ENCODE data around the gene SYTL5. TPM values are rescaled to one million over a fixed set of nuclear protein-coding genes. Genes with fewer than 3 reads are reported as not detected.

Gene SYTL5
- polyA plus RNA-seq, 6 donors from 2014 or later = not detected

DNA sequence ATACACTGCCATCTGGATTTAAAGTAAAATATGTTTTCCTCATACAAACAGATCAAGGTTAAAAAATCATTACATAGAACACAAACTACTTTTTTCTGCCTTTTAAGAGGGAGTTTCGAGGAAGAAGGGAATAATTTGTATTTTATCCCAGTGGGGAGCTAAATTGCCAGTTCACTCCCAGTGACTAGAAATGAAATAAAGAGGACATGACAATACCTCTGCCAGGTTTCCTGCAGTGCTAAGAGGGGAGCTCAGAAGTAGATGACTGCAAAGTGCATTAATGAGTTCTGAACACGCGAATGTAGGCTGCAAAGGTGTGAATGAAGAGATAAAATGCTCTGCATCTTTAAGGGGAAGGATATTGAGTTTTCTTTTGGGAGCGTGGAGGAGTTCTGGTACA is 144.6 kb downstream of the SYTL5 start:
- Mint-ChIP-seq H3K27ac (peak overlapping the region in 1 of 6 donors; percentile 18), H3K27me3 (peaks cover 0 to 25% (median 0%) of the 10 kb centered on the region in 3 donors), H3K4me1 (no peaks in the 10 kb centered on the region)

DNA sequence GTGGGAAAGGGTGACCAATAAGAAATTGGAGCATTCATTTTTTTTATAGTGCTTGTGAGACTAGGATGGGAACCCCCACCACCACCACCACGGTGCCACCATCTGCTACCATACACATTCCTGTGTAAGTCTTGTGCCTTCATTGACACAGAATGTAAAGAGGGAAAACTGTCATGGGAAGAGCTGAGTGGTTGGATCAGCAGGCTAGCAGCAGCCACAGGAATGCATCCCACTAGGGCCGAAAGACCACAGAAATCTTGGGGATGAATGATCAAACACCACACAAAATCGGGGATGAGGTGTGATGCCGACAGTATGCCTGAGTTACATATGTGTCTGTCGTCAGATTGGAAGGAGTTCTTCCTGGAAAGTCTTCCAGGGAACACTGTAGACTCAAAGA is 145.1 kb downstream of the SYTL5 start:
- peaks cover 0 to 24% (median 0%) of the 10 kb centered on the region in 3 donors for H3K27me3 Mint-ChIP-seq
- no peaks in the 10 kb centered on the region for H3K36me3 Mint-ChIP-seq
- H3K9me3 Mint-ChIP-seq = peaks cover 0 to 2% (median 0%) of the 10 kb centered on the region in 7 donors
- H3K4me1 Mint-ChIP-seq = no peaks in the 10 kb centered on the region
- no peak overlapping the region for H3K27ac Mint-ChIP-seq
- DNase-seq (no peak), ATAC-seq (ENCODE audit: low read depth in 2 of 2) (no peak)
- H3K4me3 Mint-ChIP-seq = no peak overlapping the region

More for the DNA sequence above, 144.6 kb downstream of the SYTL5 start:
- DNase-seq (no peak), ATAC-seq (ENCODE audit: low read depth in 2 of 2) (no peak)
- H3K4me3 Mint-ChIP-seq = no peak overlapping the region
- no peaks in the 10 kb centered on the region for H3K36me3 Mint-ChIP-seq
- peaks cover 0 to 2% (median 0%) of the 10 kb centered on the region in 7 donors for H3K9me3 Mint-ChIP-seq

DNA sequence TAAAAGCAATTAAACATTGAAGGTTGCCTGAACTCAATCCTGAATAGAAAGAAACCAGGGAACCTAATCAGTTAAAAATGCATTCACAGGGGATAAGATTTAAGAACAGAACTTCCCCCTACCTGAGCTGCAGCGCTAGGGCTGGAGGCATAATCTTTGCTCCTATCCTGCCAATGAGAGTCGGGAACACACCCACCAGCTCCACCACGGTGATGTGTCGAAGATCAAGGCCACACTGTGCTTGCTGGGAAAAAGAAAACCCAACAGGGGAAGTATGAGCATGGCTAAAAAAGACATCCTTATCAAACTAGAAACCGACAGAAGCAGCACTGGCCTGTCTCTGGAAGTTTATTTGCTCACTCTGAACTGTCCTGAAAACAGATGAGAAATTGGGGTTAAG is 148.0 kb downstream of the SYTL5 start:
- DNase-seq (no peak), ATAC-seq (ENCODE audit: low read depth in 2 of 2) (no peak)
- Mint-ChIP-seq H3K36me3 (no peaks in the 10 kb centered on the region), H3K9me3 (peaks cover 0 to 2% (median 0%) of the 10 kb centered on the region in 7 donors), H3K27ac (no peak overlapping the region), H3K4me1 (no peaks in the 10 kb centered on the region), H3K27me3 (peaks cover 0 to 29% (median 0%) of the 10 kb centered on the region in 3 donors), H3K4me3 (no peak overlapping the region)

DNA sequence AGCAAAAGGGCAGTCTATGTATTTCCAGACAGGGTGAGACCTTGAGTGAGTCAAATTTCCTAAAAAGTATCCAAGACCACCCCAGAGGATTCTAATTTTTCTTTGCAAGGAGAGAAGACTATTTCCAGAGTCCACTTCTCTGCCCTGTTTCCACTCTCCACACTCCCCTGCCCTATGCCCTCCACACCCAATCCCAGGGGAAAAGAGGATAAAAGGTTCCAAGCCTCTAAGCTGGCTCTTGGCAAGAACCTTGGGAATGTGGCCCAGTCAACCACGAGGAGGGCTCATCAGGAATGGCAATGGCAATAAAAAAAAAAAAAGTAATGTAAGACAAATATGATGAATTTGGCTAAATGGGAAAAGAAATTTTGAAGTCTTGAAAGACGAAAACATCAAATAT is 148.5 kb downstream of the SYTL5 start:
- ATAC-seq (ENCODE audit: low read depth in 2 of 2) (no peak), DNase-seq (no peak)
- Mint-ChIP-seq H3K36me3 (no peaks in the 10 kb centered on the region), H3K4me3 (no peak overlapping the region), H3K27me3 (peaks cover 0 to 29% (median 0%) of the 10 kb centered on the region in 3 donors), H3K9me3 (peaks cover 0 to 2% (median 0%) of the 10 kb centered on the region in 7 donors), H3K27ac (no peak overlapping the region), H3K4me1 (no peaks in the 10 kb centered on the region)

DNA sequence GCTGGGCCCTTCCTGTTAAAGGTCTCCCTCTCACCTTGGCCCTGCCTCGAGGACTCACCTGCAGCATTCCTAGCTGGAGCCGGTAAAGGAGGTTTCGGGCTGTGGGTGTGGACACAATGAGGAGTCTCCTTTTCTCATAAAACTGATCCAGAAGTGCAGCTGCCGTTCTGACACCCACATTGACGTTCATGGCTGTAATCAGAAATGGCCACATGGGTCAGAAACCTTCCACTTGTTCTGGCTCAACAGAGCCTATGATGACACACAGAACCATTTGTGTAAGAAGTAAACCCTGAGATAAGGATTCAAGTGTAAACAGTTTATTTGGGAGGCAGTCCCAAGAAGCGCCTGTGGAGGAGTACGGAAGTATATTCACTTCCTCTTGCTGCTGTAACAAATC is 150.5 kb downstream of the SYTL5 start:
- H3K27me3 Mint-ChIP-seq = peaks cover 0 to 22% (median 2%) of the 10 kb centered on the region in 3 donors
- H3K36me3 Mint-ChIP-seq = no peaks in the 10 kb centered on the region
- no peak overlapping the region for H3K4me3 Mint-ChIP-seq
- ATAC-seq (ENCODE audit: low read depth in 2 of 2) (no peak), DNase-seq (no peak)
- H3K27ac Mint-ChIP-seq = no peak overlapping the region
- H3K4me1 Mint-ChIP-seq = no peaks in the 10 kb centered on the region
- peaks cover 0 to 2% (median 0%) of the 10 kb centered on the region in 7 donors for H3K9me3 Mint-ChIP-seq

DNA sequence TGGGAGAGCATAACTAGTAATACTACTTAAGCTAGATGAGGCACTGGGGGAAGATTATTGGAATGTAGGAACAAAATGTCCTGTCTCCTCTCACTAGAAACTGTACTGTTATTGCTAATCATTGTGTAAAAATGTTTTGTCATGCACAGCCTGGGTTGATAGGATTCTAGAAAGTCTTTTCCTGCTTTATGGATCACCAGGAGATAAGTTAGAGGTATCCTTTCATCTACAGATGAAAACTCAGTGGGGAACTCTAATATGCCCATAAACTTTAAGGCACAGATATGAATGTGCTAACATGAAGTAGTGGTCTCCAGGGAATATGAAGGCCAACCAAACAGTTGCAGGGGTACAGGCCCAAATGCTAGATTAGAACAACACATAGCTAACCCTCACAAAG is 156.8 kb downstream of the SYTL5 start:
- no peak for DNase-seq
- H3K4me1 Mint-ChIP-seq = no peaks in the 10 kb centered on the region
- no peak overlapping the region for H3K27ac Mint-ChIP-seq
- ATAC-seq (ENCODE audit: low read depth in 2 of 2) = no peak
- H3K36me3 Mint-ChIP-seq = no peaks in the 10 kb centered on the region
- peaks cover 0 to 1% (median 0%) of the 10 kb centered on the region in 7 donors for H3K9me3 Mint-ChIP-seq
- H3K27me3 Mint-ChIP-seq = peaks cover 0 to 11% (median 7%) of the 10 kb centered on the region in 3 donors
- no peak overlapping the region for H3K4me3 Mint-ChIP-seq

DNA sequence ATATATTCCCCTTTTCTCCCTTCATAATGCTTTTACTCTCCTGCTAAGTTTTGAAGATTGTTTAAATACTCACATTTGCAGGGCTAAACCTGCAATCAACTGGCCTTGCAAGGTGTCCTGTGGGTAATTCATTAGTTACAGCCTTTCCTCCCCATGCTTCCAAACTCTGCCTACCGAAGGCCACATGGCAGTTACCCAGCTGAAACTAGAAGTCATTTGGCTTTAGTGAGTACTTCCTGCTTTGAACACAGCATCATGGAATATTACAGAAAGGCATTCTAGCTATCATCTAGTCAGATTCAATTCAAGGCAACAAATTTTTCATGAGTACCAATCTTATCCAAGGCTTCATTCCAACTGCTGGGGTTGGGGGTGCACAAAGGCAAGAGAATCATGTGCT is 158.7 kb downstream of the SYTL5 start:
- Mint-ChIP-seq H3K4me1 (no peaks in the 10 kb centered on the region), H3K9me3 (peaks cover 0 to 1% (median 0%) of the 10 kb centered on the region in 7 donors), H3K4me3 (no peak overlapping the region), H3K27me3 (peaks cover 0 to 11% (median 7%) of the 10 kb centered on the region in 3 donors), H3K36me3 (no peaks in the 10 kb centered on the region), H3K27ac (no peak overlapping the region)
- no peak for DNase-seq
- no peak for ATAC-seq (ENCODE audit: low read depth in 2 of 2)

DNA sequence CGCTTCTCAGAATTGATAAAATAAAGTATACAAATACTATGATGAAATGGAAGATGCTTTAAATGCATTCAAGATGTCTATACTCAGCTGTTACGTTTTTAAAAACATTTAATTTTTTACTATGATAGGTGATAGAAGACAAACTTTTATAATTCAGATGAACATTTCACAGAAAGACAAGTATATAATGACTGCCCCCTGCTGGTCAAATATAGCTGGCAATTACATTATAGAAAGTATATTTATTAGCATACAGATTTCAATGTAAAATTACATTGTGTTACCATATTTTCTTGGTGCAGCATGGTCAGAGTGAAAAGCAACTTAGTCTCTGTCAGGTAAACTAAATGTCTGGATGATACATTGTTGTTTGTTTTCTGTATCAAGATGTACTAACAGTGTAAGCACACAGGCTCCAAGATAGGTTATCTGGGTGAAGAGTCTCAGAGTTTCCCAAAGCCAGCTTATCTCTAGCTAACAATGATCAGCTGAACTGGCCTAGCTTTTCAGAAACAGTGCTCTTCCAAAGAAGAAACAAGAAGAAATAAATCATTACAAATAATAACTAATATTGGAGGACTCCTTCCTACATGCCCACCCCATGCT is 160.2 kb downstream of the SYTL5 start:
- Mint-ChIP-seq H3K4me3 (no peak overlapping the region), H3K27me3 (peaks cover 0 to 19% (median 7%) of the 10 kb centered on the region in 3 donors), H3K4me1 (no peaks in the 10 kb centered on the region), H3K27ac (no peak overlapping the region), H3K9me3 (no peaks in the 10 kb centered on the region), H3K36me3 (no peaks in the 10 kb centered on the region)
- DNase-seq (peak; percentile 20), ATAC-seq (ENCODE audit: low read depth in 2 of 2) (no peak)

DNA sequence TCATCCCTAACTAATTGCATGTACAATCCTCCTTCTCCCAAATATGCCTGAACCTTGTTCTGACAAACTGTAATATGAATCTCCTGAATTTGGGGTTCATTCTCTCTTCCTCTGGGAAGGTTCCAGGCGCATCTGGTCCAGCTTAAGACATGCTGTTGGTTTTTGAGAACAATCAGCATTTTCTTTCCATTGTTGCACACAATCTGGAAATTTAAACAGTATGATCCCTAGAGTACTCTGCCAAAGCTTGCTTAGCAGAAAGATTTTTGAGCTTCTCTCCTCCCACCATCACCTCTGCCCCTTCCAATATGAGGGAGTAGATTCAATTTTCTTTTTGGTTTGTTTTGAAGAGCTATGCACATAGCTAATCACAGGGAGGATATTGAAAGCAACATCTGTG is 164.2 kb downstream of the SYTL5 start:
- no peaks in the 10 kb centered on the region for H3K36me3 Mint-ChIP-seq
- no peak overlapping the region for H3K27ac Mint-ChIP-seq
- no peak for DNase-seq
- peaks cover 0 to 2% (median 0%) of the 10 kb centered on the region in 7 donors for H3K9me3 Mint-ChIP-seq
- no peaks in the 10 kb centered on the region for H3K4me1 Mint-ChIP-seq
- H3K27me3 Mint-ChIP-seq = peaks cover 0 to 31% (median 4%) of the 10 kb centered on the region in 3 donors
- no peak for ATAC-seq (ENCODE audit: low read depth in 2 of 2)
- H3K4me3 Mint-ChIP-seq = no peak overlapping the region

DNA sequence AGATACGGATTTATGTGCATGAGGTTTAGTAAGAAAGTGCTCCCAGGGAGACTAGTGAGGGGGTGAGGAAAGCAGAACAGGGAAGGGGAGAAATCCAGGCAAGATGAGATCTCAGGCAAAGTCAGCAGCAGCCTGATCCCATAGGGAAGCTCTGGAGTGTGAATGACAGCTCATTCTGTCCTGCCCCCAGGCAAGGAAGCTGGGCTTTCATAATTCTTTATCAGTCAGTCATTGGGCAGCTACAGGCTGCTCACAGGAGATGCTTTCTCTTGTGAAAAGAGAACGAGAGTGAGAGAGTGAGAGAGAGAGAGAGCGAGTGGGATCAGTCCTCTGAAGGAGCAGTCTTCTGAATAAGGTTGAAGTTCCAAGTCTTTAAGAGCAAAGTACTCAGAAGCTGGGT is 166.2 kb downstream of the SYTL5 start:
- DNase-seq (no peak), ATAC-seq (ENCODE audit: low read depth in 2 of 2) (no peak)
- no peaks in the 10 kb centered on the region for H3K36me3 Mint-ChIP-seq
- H3K9me3 Mint-ChIP-seq = peaks cover 0 to 2% (median 0%) of the 10 kb centered on the region in 7 donors
- H3K4me3 Mint-ChIP-seq = no peak overlapping the region
- H3K27me3 Mint-ChIP-seq = peaks cover 0 to 32% (median 4%) of the 10 kb centered on the region in 3 donors
- H3K4me1 Mint-ChIP-seq = no peaks in the 10 kb centered on the region
- H3K27ac Mint-ChIP-seq = no peak overlapping the region

DNA sequence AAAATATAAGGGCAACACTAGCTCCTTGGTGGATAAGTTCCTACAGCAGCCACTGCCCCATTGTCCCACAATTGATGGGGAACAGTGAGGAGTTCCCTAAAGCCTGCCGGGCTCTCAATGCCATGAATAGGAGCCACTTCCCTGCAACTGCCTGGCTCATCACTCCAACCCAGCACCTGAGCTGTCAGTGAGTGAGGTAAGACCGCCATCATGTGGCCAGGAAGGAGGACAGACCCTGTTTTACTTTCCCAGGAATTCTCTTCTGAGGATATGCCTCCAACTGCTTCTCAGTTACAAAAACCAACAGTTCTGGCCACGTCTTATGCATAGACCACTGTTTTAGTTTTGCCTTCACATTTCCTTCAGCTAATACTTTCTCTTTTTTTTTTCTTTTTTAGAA is 168.8 kb downstream of the SYTL5 start:
- Mint-ChIP-seq H3K9me3 (peaks cover 0 to 2% (median 0%) of the 10 kb centered on the region in 7 donors), H3K27me3 (peaks cover 0 to 35% (median 4%) of the 10 kb centered on the region in 3 donors), H3K4me1 (no peaks in the 10 kb centered on the region), H3K36me3 (no peaks in the 10 kb centered on the region), H3K27ac (no peak overlapping the region), H3K4me3 (no peak overlapping the region)
- DNase-seq = no peak
- ATAC-seq (ENCODE audit: low read depth in 2 of 2) = no peak

DNA sequence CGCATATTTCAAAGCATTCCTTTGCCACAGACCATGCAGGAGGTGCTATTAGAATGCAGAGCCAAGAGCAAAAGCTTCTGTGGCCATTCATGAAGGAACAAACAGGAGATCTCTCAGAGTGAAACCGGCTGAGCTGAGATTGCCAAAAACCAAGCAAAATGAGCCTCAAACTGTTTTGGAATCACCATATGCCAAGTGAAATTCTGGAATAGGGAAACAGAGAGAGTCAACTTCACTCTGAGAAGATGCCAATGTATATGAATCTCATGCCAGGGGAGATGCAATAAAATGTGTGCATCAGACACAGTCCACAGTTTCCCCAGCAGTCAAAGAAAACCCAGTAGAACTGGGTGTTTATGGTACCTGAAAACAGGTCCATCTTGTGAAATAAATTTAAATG is 172.0 kb downstream of the SYTL5 start:
- H3K27ac Mint-ChIP-seq = no peak overlapping the region
- DNase-seq (no peak), ATAC-seq (ENCODE audit: low read depth in 2 of 2) (no peak)
- H3K36me3 Mint-ChIP-seq = no peaks in the 10 kb centered on the region
- no peaks in the 10 kb centered on the region for H3K4me1 Mint-ChIP-seq
- H3K27me3 Mint-ChIP-seq = peaks cover 0 to 27% (median 4%) of the 10 kb centered on the region in 3 donors
- H3K4me3 Mint-ChIP-seq = no peak overlapping the region
- peaks cover 0 to 2% (median 0%) of the 10 kb centered on the region in 7 donors for H3K9me3 Mint-ChIP-seq

Measured in naive B cell (primary cell).